NT2/D1 (cell line): Measurements from ENCODE around the gene CXADR.
"Not testable (repeated sequence)": the region's sequence is repeated elsewhere in the genome, so short reads cannot be mapped to it uniquely, and the experiment has no call there.

ENCODE experiments used
- DNase-seq: peaks from one replicate; pipeline ENCODE4 v3.0.0-alpha.2; 2011; ENCODE audit warnings: low read depth, low spot score
- H3K27me3 ChIP-seq: 2 replicates; pipeline ENCODE4 v1.6.0; 2011; ENCODE audit warnings: mild to moderate bottlenecking; ENCODE audit not compliant: insufficient read length, insufficient read depth
- H3K36me3 ChIP-seq: 2 replicates; pipeline ENCODE4 v1.6.1; 2011; ENCODE audit warnings: mild to moderate bottlenecking, low read length, mixed read lengths; ENCODE audit not compliant: insufficient read depth, insufficient read length
- H3K4me1 ChIP-seq: 2 replicates; pipeline ENCODE4 v1.5.1; 2011; ENCODE audit not compliant: insufficient read depth, insufficient read length
- H3K4me3 ChIP-seq: 2 replicates; pipeline ENCODE4 v1.5.1; 2011; ENCODE audit warnings: low read depth; ENCODE audit not compliant: insufficient read length
- H3K9ac ChIP-seq: 2 replicates; pipeline ENCODE4 v1.6.0; 2011; ENCODE audit warnings: low read depth; ENCODE audit not compliant: insufficient read length
- H3K9me3 ChIP-seq: 2 replicates; pipeline ENCODE4 v1.5.1; 2011; ENCODE audit warnings: mild to moderate bottlenecking, low read length; ENCODE audit not compliant: insufficient read depth
- SUZ12 ChIP-seq: IDR thresholded peaks from 2 replicates; pipeline ENCODE4 v1.6.1; 2011; ENCODE audit not compliant: insufficient read length, insufficient read depth; ENCODE audit errors: extremely low read depth
- YY1 ChIP-seq: IDR thresholded peaks from 2 replicates; pipeline ENCODE4 v1.6.1; 2011; ENCODE audit not compliant: insufficient read length, insufficient read depth
- ZNF274 ChIP-seq: IDR thresholded peaks from 2 replicates; pipeline ENCODE4 v1.6.1; 2011; ENCODE audit warnings: mild to moderate bottlenecking, low read depth, low read length

The CXADR gene

DNA sequence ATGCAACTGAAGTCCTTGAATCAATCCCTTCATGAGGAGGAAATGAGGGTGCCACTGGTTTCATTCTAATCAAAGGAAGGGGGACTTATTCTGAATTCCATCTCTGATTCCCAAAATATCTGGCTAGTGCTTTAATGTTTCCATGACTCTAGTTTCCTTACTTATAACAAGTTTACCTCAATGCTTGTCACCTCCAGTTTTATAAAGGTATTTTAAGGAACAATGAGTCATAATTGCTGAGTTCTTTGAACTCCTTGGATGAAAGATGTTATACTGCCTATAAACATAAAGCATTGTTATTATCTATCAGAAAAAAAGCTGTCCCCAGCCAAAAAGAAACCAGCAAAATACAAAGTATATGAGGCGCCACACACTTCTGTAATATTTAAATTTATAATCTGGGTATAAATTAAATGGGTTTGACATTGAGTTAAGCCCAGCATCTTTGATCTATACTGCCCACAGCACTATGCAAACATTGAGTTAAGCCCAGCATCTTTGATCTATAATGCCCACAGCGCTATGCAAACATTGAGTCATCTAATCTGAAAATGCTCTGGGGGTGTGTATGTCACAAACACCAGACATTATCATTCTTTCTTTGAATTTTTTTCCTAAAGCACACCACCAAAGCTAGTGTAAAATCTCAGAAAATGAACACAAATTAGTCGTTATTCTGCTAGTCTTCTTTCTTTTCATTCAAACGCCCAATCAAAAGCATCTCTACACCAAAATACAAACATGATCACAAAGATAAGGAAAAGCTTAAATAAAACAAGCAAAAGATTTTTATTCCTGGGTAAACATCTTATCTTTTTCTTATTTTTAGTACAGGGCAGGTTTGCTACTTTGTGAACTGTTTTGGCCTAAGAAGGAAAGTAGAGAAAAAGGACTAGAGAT is 11.5 kb upstream of the CXADR start:
- Histone ChIP-seq H3K9me3 (no peaks in the 10 kb centered on the region; the same call in 1 of the 2 replicates), H3K4me1 (no peaks in the 10 kb centered on the region), H3K9ac (no peak overlapping the region), H3K27me3 (no peaks in the 10 kb centered on the region), H3K4me3 (no peak overlapping the region), H3K36me3 (no peaks in the 10 kb centered on the region)
- no peak for DNase-seq
- TF ChIP-seq ZNF274 (no peak), SUZ12 (no peak), YY1 (no peak)

DNA sequence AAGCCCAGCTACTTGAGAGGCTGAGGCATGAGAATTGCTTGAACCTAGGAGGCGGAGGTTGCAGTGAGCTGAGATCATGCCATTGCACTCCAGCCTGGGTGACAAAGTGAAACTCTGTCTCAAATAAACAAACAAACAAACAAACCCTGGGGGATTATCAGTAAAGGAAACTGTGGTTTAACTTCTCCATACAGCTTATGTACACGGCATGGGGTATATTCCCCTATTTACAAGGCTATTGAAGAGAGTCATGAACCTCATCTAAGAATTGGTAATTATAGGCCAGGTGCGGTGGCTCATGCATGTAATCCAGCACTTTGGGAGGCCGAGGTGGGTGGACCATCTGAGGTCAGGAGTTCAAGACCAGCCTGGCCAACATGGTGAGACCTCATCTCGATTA is 9.9 kb upstream of the CXADR start:
- H3K9ac ChIP-seq, H3K4me1 ChIP-seq, H3K9me3 ChIP-seq, H3K4me3 ChIP-seq, H3K36me3 ChIP-seq, DNase-seq, H3K27me3 ChIP-seq: not testable (repeated sequence)

DNA sequence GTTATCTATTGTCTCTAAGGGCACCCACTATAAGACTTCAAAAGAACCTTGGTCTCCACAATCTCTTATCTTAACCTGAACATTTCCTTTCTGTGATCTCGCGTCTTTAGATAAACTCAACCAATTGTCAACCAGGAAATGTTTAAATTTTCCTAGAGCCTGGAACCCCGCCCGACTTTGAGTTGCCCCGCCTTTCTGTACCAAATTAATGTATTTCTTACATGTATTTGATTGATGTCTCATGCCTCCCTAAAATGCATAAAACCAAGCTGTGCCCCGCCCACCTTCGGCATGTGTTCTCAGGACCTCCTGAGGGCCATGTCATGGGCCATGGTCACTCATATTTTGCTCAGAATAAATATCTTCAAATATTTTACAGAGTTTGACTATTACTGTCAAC is 5.9 kb upstream of the CXADR start:
- no peak overlapping the region for H3K9ac ChIP-seq
- no peaks in the 10 kb centered on the region for H3K36me3 ChIP-seq
- DNase-seq: no peak
- no peak for TF ChIP-seq SUZ12
- TF ChIP-seq ZNF274: no peak
- no peak for TF ChIP-seq YY1
- H3K27me3 ChIP-seq: peaks cover 3% of the 10 kb centered on the region
- H3K9me3 ChIP-seq: no peaks in the 10 kb centered on the region; the same call in 1 of the 2 replicates
- H3K4me3 ChIP-seq: no peak overlapping the region
- H3K4me1 ChIP-seq: no peaks in the 10 kb centered on the region

DNA sequence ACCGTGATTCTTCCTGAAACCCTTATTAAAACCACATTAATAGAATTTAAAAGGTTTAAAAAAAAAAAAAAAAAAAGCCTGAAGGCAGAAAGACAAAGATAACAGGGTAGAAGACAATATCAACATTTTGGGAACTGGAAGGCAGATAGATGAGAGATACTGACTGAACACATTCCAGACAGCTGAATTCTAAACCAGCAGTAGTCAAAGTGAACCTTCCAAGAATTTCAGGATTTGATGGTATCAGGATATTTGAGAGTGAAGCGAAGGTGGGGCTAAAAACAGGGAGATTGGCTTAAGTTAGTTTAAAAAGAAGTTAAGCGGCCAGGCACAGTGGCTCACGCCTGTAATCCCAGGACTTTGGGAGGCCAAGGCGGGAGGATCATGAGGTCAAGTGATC is 5.3 kb upstream of the CXADR start:
- Histone ChIP-seq H3K27me3 (peaks cover 3% of the 10 kb centered on the region), H3K4me1 (no peaks in the 10 kb centered on the region), H3K36me3 (no peaks in the 10 kb centered on the region), H3K9me3 (no peaks in the 10 kb centered on the region; the same call in 1 of the 2 replicates), H3K9ac (no peak overlapping the region), H3K4me3 (no peak overlapping the region)
- DNase-seq: no peak
- TF ChIP-seq ZNF274 (no peak), YY1 (no peak), SUZ12 (no peak)

DNA sequence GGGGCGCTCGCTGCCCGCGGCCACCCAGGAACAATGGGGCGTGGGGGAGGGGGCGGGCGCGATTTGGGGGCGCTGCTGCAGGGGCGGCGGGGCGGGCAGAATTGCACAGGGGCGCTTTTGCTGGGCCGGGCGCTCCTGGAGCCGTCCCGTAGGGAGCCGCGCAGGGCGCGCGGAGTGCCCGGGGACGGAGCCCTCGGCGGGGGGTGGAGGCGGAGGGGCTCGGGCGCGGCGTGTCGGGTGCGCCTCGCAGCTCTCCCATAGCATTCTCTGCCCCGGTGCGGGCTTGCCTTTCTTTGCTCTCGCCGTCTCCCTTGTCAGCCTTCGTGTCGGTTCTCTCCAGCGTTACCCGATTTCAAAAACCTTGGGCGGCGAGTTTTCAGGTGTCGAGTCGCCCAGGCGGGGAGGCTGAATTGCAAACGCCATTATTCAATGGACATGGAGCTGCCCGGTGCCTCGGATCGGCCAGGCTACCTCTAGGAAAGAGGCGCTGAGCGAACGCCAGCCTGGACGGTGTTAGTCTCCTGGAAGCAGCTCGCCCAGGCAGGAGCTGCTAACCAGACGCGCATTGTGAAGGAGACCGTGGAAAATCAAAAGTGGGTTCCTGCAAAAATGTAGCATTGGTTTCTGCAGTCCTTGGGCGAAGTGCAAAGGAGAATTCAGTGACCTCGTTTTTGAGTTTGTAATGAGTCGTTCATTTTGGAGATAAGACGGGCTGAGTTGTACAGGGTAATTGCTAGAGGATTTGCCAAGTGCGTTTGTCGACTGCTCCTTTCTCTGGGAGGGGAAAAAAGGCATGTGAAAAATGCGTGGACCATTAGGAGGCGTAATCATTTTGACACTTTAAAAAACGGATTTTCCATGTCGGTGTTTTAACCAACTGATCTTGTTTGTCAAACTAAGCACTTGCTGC is 626 bp downstream of the CXADR start:
- TF ChIP-seq YY1 (no peak), SUZ12 (no peak), ZNF274 (no peak)
- peaks cover 9% of the 10 kb centered on the region for H3K36me3 ChIP-seq
- peaks cover 3% of the 10 kb centered on the region for H3K27me3 ChIP-seq
- no peak for DNase-seq
- peak overlapping the region; percentile 80 for H3K4me3 ChIP-seq
- no peaks in the 10 kb centered on the region for H3K4me1 ChIP-seq
- H3K9ac ChIP-seq: peak overlapping the region; percentile 83
- H3K9me3 ChIP-seq: no peaks in the 10 kb centered on the region

DNA sequence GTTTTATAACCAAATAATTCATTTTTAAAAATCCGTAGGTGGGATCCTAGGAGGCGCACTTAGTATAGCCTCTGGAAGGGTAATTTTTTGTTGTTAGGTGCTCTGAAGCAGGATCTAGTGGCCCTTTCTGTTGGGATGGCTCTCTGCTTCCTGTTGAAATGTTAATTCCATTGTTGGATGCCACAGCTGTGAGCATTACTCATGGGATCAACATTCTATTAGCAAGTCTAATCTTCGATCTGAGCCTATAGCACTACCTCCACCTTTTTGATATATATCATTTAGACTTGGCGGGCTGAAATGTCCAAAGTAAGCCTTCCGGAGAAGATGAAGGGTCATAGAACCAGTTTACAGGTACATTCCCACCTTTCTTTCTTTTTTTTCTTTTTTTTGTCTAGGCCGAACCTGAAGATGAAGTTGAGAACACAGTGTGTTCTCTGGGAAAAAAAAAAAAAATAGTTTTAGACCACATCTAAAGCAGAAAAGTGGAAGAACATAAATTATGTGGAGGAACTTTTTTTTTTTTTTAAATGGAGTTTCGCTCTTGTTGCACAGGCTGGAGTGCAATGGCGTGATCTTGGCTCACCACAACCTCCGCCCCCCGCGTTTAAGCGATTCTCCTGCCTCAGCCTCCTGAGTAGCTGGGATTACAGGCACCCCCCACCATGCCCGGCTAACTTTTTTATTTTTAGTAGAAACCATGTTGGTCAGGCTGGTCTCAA is 1.4 kb downstream of the CXADR start:
- Histone ChIP-seq H3K4me3 (peak overlapping the region; percentile 80), H3K36me3 (peaks cover 16% of the 10 kb centered on the region), H3K27me3 (peaks cover 3% of the 10 kb centered on the region), H3K9me3 (no peaks in the 10 kb centered on the region), H3K4me1 (no peaks in the 10 kb centered on the region), H3K9ac (peak overlapping the region; percentile 83)
- TF ChIP-seq YY1 (no peak), SUZ12 (no peak), ZNF274 (no peak)
- peak; percentile 84 for DNase-seq

DNA sequence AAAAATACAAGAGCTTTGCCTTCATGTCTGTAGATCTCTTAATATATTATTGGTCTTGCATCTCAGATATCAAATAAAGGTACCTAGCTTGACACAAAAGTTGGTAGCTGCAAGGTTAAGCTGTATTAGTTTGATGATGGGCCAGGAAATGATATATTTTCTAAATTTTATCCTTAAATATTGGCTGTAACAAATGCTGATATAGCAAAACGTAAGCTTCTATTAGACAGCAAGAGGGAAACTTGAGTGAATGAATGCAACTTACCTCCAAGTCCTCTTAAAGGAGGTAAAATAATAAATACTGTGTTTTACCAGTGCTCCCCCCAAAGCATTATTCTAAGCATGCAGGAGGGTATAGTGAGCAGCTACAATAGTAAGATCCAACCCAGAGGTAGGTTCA is 4.2 kb downstream of the CXADR start:
- not testable (repeated sequence) for H3K27me3 ChIP-seq, H3K9me3 ChIP-seq, H3K4me3 ChIP-seq, H3K4me1 ChIP-seq, DNase-seq, H3K9ac ChIP-seq
- peaks cover 18% of the 10 kb centered on the region for H3K36me3 ChIP-seq
